ENCODE measurements around the gene FUT3.

The FUT3 gene

DNA sequence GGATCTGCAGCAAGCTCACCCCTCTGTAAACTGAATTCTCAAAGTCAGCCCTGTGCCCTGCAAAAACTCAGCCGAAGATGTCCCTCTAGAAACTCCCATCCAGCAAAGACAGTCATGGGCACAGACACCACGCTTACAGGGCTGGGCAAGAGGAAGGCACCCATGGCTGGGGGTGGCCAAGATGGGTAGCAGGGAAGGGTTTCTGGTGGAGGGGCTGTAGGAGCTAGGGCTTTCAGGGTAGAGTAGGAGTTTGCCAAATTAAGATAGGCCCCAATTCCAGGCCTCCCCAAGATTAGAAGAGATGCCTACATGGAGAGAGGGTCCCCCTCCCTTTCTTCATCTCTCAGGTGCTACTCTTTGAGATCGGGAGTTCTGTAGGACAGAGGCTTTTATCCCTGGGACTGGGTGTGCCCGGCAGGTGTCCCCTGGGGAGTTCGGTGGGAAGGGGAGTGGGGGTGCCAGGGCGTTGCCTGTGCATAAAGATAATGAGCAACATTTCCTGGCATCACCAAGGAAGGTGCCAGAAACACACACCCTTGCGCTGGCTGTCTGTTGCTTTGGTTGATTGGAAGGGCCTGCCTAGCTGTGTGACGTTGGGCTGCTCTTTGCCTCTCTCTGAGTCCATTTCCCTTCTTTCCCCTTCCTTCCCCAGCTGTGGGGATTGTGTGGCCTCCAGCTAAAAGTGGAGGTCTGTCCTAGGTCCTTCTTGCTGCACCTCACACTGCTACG, 37.0 kb downstream of the FUT3 start:
- H3K4me3 ChIP-seq (ENCODE audit: low read length), result no peak overlapping the region
- H3K4me1 ChIP-seq (ENCODE audit: control insufficient read depth, insufficient read depth, low read length), result no peaks in the 10 kb centered on the region

DNA sequence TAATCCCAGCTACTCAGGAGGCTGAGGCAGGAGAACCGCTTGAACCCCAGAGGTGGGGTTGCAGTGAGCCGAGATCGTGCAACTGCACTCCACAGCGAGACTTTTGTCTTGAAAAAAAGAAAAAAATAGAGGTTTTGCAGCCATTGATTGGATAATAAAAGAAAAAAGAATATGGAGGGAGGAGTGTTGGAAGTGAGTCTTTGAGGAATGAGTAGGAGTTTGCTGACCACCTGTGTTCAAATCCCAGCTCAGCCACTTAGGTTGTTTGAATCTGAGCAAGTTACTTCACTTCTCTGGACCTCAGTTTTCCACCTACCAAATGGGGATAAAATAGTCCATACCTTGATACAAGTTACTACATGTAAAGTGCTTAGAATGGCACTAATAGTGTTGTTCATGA, 40.1 kb downstream of the FUT3 start:
- H3K27me3 ChIP-seq (ENCODE audit: control insufficient read depth, insufficient read depth, low read length), result peaks cover 29% of the 10 kb centered on the region

More for the DNA sequence above, 37.0 kb downstream of the FUT3 start:
- Histone ChIP-seq H3K36me3 (ENCODE audit: insufficient read depth, low read length) (no peaks in the 10 kb centered on the region), H3K27me3 (ENCODE audit: control insufficient read depth, insufficient read depth, low read length) (peaks cover 22% of the 10 kb centered on the region), H3K9ac (ENCODE audit: low read depth, low read length) (no peak overlapping the region), H3K9me3 (replicated peaks; ENCODE audit: low read length) (no peaks in the 10 kb centered on the region), H3K4me2 (ENCODE audit: low read length) (no peak overlapping the region)

DNA sequence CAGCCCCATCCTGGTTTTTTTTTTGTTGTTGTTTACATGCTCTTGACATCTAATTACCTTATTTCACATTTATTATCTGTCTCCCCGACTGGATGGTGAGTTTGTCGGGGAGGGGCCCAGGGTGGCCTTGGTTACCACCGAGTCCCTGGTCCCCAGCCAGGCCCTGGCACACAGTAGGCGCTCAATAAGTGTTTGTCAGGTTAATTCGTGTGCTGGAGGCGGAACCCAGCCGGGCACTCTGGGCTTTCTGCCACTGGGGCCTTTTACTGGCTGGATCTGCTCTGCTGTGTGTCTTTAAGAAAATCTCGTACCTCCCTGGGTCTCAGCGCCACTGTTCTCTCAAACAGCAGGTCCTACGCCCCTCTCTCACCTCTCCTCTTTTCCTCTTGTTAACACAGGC, 41.8 kb downstream of the FUT3 start:
- H3K27me3 ChIP-seq (ENCODE audit: control insufficient read depth, insufficient read depth, low read length), result peaks cover 31% of the 10 kb centered on the region
- no peaks in the 10 kb centered on the region for H3K9me3 ChIP-seq (replicated peaks; ENCODE audit: low read length)
- no peak overlapping the region for H3K4me2 ChIP-seq (ENCODE audit: low read length)
- no peak overlapping the region for H3K4me3 ChIP-seq (ENCODE audit: low read length)
- no peaks in the 10 kb centered on the region for H3K4me1 ChIP-seq (ENCODE audit: control insufficient read depth, insufficient read depth, low read length)
- no peaks in the 10 kb centered on the region for H3K36me3 ChIP-seq (ENCODE audit: insufficient read depth, low read length)
- H3K9ac ChIP-seq (ENCODE audit: low read depth, low read length), result no peak overlapping the region

More for the DNA sequence above, 40.1 kb downstream of the FUT3 start:
- no peaks in the 10 kb centered on the region for H3K36me3 ChIP-seq (ENCODE audit: insufficient read depth, low read length)
- H3K9ac ChIP-seq (ENCODE audit: low read depth, low read length), result no peak overlapping the region
- H3K9me3 ChIP-seq (replicated peaks; ENCODE audit: low read length), result no peaks in the 10 kb centered on the region
- no peaks in the 10 kb centered on the region for H3K4me1 ChIP-seq (ENCODE audit: control insufficient read depth, insufficient read depth, low read length)
- no peak overlapping the region for H3K4me3 ChIP-seq (ENCODE audit: low read length)
- H3K4me2 ChIP-seq (ENCODE audit: low read length), result no peak overlapping the region

DNA sequence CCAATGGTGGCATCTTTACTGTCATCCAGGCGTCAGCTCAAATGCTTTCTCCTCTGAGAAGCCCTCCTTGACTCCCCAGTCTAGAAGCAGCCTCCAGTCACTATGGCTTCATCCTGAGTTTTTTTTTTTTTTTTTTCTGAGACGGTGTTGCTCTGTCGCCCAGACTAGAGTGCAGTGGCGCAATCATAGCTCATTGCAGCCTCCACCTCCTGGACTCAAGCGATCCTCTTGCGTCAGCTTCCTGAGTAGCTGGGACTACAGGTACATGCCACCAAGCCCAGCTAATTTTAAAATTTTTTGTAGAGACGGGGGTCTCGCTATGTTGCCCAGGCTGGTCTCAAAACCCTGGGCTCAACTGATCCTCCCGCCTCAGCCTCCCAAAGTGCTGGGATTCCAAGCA, 42.2 kb downstream of the FUT3 start:
- Histone ChIP-seq H3K36me3 (ENCODE audit: insufficient read depth, low read length) (no peaks in the 10 kb centered on the region), H3K4me2 (ENCODE audit: low read length) (no peak overlapping the region), H3K9ac (ENCODE audit: low read depth, low read length) (no peak overlapping the region), H3K9me3 (replicated peaks; ENCODE audit: low read length) (no peaks in the 10 kb centered on the region), H3K4me1 (ENCODE audit: control insufficient read depth, insufficient read depth, low read length) (no peaks in the 10 kb centered on the region), H3K27me3 (ENCODE audit: control insufficient read depth, insufficient read depth, low read length) (peaks cover 31% of the 10 kb centered on the region), H3K4me3 (ENCODE audit: low read length) (no peak overlapping the region)

DNA sequence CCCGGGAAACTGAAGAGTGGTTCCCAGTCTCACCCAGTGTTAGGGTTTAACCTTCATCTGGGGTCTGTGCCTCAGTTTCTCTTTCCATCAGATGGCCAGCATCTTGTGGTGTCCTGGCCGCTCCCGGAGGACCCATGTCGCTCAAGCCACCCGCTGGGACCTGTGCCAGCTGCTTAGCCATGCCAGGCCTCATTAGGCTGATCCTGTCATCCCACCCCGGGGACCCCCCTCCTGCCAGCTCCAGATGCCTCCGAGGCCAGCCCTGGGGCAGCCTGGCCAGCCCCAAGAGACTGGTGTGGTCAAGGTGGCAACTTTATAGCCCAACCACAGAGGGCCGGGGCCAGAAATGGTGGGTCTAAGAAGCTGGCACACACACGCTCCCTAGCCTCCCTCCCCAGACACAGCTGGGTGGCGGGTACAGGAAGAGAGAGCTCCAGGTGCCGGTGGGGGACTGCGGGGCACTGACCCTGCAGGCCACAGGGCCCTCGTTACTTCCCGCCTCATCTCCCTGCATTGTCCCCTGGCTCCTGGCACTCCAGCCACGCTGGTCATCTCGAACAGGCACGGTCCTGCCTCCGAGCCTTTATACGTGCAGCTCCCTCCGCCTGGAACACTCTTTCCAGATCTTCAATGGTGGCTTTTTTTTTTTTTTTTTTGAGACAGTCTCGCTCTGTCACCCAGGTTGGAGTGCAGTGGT, 43.0 kb downstream of the FUT3 start:
- H3K36me3 ChIP-seq (ENCODE audit: insufficient read depth, low read length), result no peaks in the 10 kb centered on the region
- no peak overlapping the region for H3K4me2 ChIP-seq (ENCODE audit: low read length)
- peaks cover 6% of the 10 kb centered on the region for H3K4me1 ChIP-seq (ENCODE audit: control insufficient read depth, insufficient read depth, low read length)
- no peak overlapping the region for H3K9ac ChIP-seq (ENCODE audit: low read depth, low read length)
- H3K4me3 ChIP-seq (ENCODE audit: low read length), result no peak overlapping the region
- peaks cover 32% of the 10 kb centered on the region for H3K27me3 ChIP-seq (ENCODE audit: control insufficient read depth, insufficient read depth, low read length)
- H3K9me3 ChIP-seq (replicated peaks; ENCODE audit: low read length), result no peaks in the 10 kb centered on the region

DNA sequence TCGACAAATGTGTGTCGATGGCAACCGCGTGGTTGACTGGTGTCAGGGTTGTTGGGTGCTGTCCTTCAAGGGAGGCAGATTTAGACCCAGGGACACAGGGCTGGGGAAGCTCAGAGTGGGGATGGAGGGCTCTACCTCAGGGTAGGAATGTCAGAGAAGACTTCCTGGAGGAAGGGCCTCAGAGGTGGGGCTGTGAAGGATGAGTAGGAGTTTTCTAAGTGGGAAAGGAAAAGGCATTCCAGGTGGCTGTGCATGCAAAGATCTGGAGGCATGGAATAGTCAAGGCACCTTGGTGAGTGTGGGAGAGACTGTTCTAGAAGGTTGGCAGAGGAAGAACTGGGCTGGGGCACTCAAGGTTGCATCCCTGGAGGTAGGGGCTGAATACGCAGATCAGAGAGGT, 44.3 kb downstream of the FUT3 start:
- peaks cover 34% of the 10 kb centered on the region for H3K27me3 ChIP-seq (ENCODE audit: control insufficient read depth, insufficient read depth, low read length)
- H3K4me1 ChIP-seq (ENCODE audit: control insufficient read depth, insufficient read depth, low read length), result peaks cover 6% of the 10 kb centered on the region
- H3K4me2 ChIP-seq (ENCODE audit: low read length), result no peak overlapping the region
- no peak overlapping the region for H3K9ac ChIP-seq (ENCODE audit: low read depth, low read length)
- no peaks in the 10 kb centered on the region for H3K9me3 ChIP-seq (replicated peaks; ENCODE audit: low read length)
- no peak overlapping the region for H3K4me3 ChIP-seq (ENCODE audit: low read length)
- no peaks in the 10 kb centered on the region for H3K36me3 ChIP-seq (ENCODE audit: insufficient read depth, low read length)

DNA sequence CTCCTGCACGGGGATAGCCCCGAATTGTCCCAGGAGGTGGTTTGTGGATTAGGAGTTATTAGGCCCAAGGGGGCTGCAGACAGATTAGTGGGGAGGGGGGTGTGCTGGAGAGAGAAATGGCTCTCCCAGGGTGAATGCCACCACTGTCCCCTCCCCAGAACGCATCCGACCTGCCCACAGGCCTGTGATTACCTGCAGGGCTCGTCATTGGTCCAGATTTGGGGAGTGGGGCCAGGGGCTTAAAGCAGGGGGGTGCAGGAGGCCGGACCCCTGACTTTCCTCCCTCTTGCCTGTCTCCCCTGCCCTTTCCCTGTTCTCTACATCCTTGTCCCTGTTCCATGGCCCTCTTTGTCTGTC, 45.1 kb downstream of the FUT3 start:
- no peaks in the 10 kb centered on the region for H3K36me3 ChIP-seq (ENCODE audit: insufficient read depth, low read length)
- H3K4me3 ChIP-seq (ENCODE audit: low read length), result no peak overlapping the region
- H3K9me3 ChIP-seq (replicated peaks; ENCODE audit: low read length), result no peaks in the 10 kb centered on the region
- H3K4me1 ChIP-seq (ENCODE audit: control insufficient read depth, insufficient read depth, low read length), result peaks cover 6% of the 10 kb centered on the region
- H3K27me3 ChIP-seq (ENCODE audit: control insufficient read depth, insufficient read depth, low read length), result peaks cover 42% of the 10 kb centered on the region
- H3K4me2 ChIP-seq (ENCODE audit: low read length), result no peak overlapping the region
- no peak overlapping the region for H3K9ac ChIP-seq (ENCODE audit: low read depth, low read length)

DNA sequence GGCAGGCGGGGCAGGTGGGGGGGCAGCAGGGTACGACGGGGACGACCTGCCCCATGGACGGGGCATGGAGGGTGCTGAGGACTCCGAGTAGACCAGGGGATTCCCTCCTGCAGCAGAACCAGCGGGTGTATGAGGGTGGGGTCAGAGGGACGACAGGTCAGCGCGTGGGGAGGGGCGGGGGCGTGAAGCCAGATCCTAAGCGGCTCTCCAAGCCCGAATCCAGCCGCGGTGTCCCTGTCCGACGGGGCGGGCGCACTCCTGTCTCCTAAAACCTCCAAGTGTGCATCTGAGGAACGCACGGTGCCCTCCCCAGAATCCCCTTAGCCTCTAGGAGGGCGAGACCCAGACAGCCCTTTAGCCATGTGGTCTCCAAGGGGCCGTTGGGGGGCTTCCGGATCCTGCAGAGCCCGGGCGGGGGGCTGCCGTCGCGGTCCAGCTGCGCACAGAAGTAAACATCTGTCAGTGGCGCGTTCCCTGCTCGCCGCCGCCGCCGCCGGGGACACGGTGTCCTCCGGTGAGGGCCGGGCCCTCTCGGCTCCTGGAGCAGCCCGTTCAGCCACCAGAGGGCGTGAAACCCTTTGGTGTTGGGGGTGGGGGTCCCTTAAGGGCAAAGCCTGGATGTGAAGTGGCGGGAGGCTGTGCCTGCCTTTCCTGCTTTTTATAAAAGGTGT, 45.7 kb downstream of the FUT3 start:
- H3K27me3 ChIP-seq (ENCODE audit: control insufficient read depth, insufficient read depth, low read length), result peaks cover 44% of the 10 kb centered on the region
- H3K4me3 ChIP-seq (ENCODE audit: low read length), result no peak overlapping the region
- H3K4me2 ChIP-seq (ENCODE audit: low read length), result no peak overlapping the region
- no peaks in the 10 kb centered on the region for H3K9me3 ChIP-seq (replicated peaks; ENCODE audit: low read length)
- peaks cover 6% of the 10 kb centered on the region for H3K4me1 ChIP-seq (ENCODE audit: control insufficient read depth, insufficient read depth, low read length)
- no peaks in the 10 kb centered on the region for H3K36me3 ChIP-seq (ENCODE audit: insufficient read depth, low read length)
- no peak overlapping the region for H3K9ac ChIP-seq (ENCODE audit: low read depth, low read length)

DNA sequence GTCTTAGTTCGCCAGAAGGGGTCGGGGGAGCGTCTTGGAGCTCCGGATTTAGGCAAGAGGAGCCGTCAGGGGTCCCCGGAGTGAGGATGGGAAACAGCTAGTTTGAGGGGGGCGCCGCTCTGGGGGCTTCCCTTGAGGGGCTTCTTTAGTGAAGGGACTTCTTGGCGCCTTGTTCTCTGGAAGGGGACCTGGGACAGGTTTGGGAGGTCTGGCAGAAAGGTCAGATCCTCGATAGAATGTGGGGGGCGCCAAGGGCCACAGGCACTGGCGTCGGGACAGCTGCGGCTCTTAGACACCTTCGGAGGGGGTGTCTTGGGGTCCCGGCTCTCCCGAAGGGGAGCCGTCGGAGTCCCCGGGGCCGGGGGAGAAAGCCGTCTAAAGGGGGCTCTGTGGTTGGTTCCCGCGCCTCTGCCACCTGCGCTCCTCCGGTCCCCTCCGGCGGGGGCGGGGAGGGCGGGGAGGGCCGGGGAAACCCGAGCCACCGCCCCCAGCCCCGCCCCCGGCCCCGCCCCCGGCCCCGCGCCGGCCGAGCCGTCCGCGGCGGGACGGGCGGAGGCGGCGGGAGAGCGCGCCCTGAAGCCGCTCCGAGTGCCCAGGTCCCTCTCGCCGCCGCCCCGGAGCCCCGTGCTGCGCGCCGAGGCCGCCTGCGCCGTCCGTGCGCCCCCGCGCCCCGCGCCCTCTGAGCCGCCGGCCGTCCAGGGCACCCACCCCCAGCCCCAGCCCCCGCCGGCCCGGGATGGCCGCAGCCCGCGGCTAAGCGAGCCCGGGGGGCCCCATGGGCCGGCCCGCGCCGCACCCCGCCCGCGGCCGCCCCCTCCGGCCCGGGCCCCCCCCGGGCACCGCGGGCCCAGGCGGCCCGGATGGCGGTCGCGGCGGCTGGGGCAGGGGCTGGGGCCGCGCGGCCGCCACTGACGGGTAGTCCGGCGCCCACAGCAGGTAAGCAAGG, 46.5 kb downstream of the FUT3 start, which contains the start of gene NRTN:
Gene NRTN (plus strand): TSS at position 552 of the 946 bp plus-strand sequence. CDS start 19,099 bp downstream, outside the sequence.
- peak within 1 kb of the TSS; percentile 61 for H3K4me3 ChIP-seq (ENCODE audit: low read length)
- no peaks in the 10 kb centered on the region for H3K36me3 ChIP-seq (ENCODE audit: insufficient read depth, low read length)
- no peaks in the 10 kb centered on the region for H3K9me3 ChIP-seq (replicated peaks; ENCODE audit: low read length)
- H3K27me3 ChIP-seq (ENCODE audit: control insufficient read depth, insufficient read depth, low read length), result peaks cover 52% of the 10 kb centered on the region
- peak within 1 kb of the TSS; percentile 84 for H3K4me2 ChIP-seq (ENCODE audit: low read length)
- no peak within 1 kb of the TSS for H3K9ac ChIP-seq (ENCODE audit: low read depth, low read length)
- peaks cover 6% of the 10 kb centered on the region for H3K4me1 ChIP-seq (ENCODE audit: control insufficient read depth, insufficient read depth, low read length)

DNA sequence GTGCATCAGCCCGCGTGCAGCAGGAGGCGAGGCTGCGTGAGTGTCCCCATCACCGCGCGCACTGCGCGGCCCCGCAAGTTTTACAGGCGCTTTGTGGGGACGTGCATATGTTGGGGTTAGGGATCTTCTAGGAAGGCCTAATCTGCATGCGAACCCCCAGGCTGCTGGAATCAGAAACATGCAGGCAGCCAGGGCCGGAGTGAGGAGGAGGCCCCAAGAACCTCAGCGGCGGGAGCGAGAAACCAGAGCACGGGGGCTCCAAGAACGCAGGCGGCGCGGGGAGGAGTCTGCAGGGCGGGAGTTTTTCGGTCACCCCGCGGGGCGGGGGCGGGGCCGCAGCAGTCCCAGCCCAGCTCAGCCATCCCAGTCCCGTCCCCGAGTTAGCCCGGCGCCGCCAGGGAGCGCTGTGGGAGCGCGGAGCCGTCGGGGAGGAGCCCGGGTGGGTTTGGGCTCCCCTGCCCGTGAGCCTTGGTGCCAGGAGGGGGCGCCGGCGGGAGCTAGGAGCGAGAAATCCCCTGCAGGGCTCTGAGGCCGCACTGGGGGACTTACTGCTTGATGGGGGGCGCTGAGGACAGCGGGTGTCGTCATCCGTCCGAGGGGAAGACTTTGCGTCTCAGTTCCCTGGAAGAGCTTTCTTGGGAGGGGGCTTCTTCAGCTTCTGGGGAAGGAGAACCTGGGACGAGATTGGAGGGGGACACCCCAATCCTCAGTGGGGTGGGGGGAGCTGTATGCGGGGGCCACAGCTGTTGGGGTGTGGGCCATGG, 47.3 kb downstream of the FUT3 start:
- Histone ChIP-seq H3K4me1 (ENCODE audit: control insufficient read depth, insufficient read depth, low read length) (peaks cover 9% of the 10 kb centered on the region), H3K9ac (ENCODE audit: low read depth, low read length) (peak overlapping the region; percentile 21), H3K4me2 (ENCODE audit: low read length) (peak overlapping the region; percentile 84), H3K36me3 (ENCODE audit: insufficient read depth, low read length) (no peaks in the 10 kb centered on the region), H3K4me3 (ENCODE audit: low read length) (peak overlapping the region; percentile 61), H3K9me3 (replicated peaks; ENCODE audit: low read length) (no peaks in the 10 kb centered on the region), H3K27me3 (ENCODE audit: control insufficient read depth, insufficient read depth, low read length) (peaks cover 60% of the 10 kb centered on the region)
